ENCODE results near the gene KBTBD3.

DNA sequence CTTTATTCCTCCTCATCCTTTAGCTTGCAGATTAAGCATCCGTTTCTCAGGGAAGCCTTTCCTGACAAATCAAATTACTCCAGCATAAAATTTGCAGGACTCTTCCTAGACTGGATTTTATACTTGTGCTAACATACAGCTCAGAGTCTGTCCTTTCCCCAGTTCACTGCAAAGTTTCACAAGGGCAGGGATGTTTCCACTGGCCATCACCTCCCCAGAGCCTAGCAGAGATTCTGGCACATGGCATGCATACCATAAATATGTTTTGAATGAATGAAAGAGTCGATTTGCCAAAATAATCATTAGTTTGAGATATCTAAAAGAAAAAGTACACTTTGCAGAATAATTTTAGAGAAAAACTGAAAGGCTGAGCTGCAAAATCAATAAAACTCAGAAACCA lies 65.7 kb downstream of the KBTBD3 start:
- TF ChIP-seq POLR2A (IDR thresholded peaks at IDR 0.05; ENCODE audit: low read depth, low read length), result no peak
- no peak for TF ChIP-seq TAF1 (IDR thresholded peaks at IDR 0.05; ENCODE audit: borderline replicate concordance, low read depth, low read length)

Measured in GM12892 (cell line).